OCI-LY1 (cell line): ENCODE measurements around the gene SERINC1.

Experiments
- CTCF ChIP-seq: fragments of 200-600 bp; sonication (generic), shearing (Covaris generic); IDR thresholded peaks from 2 replicates; pipeline ENCODE4 v1.5.1; 2017; ENCODE audit warnings: mild to moderate bottlenecking, antibody characterized with exemption, low read length, moderate library complexity, mixed read lengths
- EZH2 ChIP-seq: fragments of 200-600 bp; sonication (generic), shearing (Covaris generic); IDR thresholded peaks from 2 replicates; pipeline ENCODE4 v1.8.0; 2017; ENCODE audit warnings: borderline replicate concordance, mixed run types, mild to moderate bottlenecking, antibody characterized with exemption, low read length, moderate library complexity, mixed read lengths

- TF ChIP-seq CTCF, result no peak
- TF ChIP-seq EZH2, result no peak
These were observed 9.7 kb downstream of the SERINC1 start for GRCh38 chr6:122461885-122462284.
